Measurements from ENCODE around the gene SOBP. TPM values are rescaled to one million over a fixed set of nuclear protein-coding genes. Genes with fewer than 3 reads are reported as not detected.

SOBP gene
- total RNA-seq, 4 donors from 2014 or later, result 0.26 to 1.5 (median 0.55) TPM

DNA sequence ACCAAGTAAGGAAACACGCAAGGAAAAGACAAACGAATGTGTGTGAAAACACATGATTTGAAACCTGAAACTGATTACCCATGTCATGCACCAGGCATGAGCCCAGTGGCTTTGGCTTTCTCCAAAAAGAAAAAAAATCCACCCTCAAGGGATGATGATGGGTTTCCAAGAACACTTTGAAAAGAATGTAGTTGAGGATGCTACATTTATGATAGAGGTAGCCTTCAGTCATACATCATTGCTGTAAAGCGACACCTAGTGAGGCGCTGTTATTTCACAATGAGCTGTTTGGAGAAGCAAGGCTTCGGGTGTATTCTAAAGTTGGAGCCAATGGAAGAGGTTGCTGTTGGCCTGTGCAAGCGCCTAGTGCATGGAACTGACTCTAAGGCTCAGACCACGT, 209.3 kb downstream of the SOBP start:
- H3K27me3 ChIP-seq, result no peaks in the 10 kb centered on the region
- DNase-seq (ENCODE audit: low spot score in 2 of 2), result no peak
- WGBS, result 78% methylated on average over 7 of the region's 7 CpGs
- H3K9me3 ChIP-seq, result no peaks in the 10 kb centered on the region
- no peak for TF ChIP-seq POLR2AphosphoS5 (IDR thresholded peaks at IDR 0.05)
- TF ChIP-seq, protein P1, sequence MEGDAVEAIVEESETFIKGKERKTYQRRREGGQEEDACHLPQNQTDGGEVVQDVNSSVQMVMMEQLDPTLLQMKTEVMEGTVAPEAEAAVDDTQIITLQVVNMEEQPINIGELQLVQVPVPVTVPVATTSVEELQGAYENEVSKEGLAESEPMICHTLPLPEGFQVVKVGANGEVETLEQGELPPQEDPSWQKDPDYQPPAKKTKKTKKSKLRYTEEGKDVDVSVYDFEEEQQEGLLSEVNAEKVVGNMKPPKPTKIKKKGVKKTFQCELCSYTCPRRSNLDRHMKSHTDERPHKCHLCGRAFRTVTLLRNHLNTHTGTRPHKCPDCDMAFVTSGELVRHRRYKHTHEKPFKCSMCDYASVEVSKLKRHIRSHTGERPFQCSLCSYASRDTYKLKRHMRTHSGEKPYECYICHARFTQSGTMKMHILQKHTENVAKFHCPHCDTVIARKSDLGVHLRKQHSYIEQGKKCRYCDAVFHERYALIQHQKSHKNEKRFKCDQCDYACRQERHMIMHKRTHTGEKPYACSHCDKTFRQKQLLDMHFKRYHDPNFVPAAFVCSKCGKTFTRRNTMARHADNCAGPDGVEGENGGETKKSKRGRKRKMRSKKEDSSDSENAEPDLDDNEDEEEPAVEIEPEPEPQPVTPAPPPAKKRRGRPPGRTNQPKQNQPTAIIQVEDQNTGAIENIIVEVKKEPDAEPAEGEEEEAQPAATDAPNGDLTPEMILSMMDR (IDR thresholded peaks at IDR 0.05), result no peak
- TF ChIP-seq EP300 (IDR thresholded peaks at IDR 0.05), result no peak
- TF ChIP-seq POLR2A (IDR thresholded peaks at IDR 0.05), result no peak
- no peaks in the 10 kb centered on the region for H3K4me1 ChIP-seq
- H3K4me3 ChIP-seq, result no peak overlapping the region
- no peak overlapping the region for H3K27ac ChIP-seq
- H3K36me3 ChIP-seq, result no peaks in the 10 kb centered on the region

GRCh38 chr6:107699697-107700325, 209.9 kb downstream of the SOBP start:
- TF ChIP-seq, protein P1 (IDR thresholded peaks at IDR 0.05), result no peak
- TF ChIP-seq EP300 (IDR thresholded peaks at IDR 0.05) (no peak), POLR2A (IDR thresholded peaks at IDR 0.05) (no peak)
- DNase-seq (ENCODE audit: low spot score in 2 of 2), result no peak
- peaks cover 3% of the 10 kb centered on the region for H3K4me1 ChIP-seq
- no peaks in the 10 kb centered on the region for H3K9me3 ChIP-seq
- no peaks in the 10 kb centered on the region for H3K36me3 ChIP-seq
- no peaks in the 10 kb centered on the region for H3K27me3 ChIP-seq
- H3K4me3 ChIP-seq, result no peak overlapping the region
- no peak overlapping the region for H3K27ac ChIP-seq
- 84% methylated on average over 14 of the region's 14 CpGs for WGBS

DNA sequence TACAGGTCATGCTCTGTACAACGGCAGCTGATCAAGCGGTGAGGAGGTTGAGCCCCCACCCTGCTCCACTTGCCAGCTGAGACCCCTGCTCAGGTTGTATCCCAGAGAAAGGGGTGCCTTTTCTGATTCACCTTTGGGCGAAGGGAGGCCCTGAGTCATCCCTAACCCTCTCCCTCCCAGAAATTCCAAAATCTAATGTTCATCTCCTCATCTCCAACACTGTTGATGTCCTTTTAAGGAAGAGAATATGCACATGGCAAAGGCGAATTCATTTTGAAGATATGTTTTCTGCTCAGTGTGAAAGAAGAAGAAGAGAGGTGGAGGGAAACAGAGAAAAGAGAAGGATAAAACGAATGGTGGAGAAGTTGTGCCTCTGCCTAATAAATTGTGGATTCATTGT, 213.7 kb downstream of the SOBP start:
- no peaks in the 10 kb centered on the region for H3K36me3 ChIP-seq
- no peak for TF ChIP-seq POLR2A (IDR thresholded peaks at IDR 0.05)
- no peak for TF ChIP-seq EP300 (IDR thresholded peaks at IDR 0.05)
- TF ChIP-seq POLR2AphosphoS5 (IDR thresholded peaks at IDR 0.05), result no peak
- TF ChIP-seq, protein P1 (IDR thresholded peaks at IDR 0.05), result no peak
- 91% methylated on average over 4 of the region's 5 CpGs for WGBS
- H3K27ac ChIP-seq, result no peak overlapping the region
- H3K4me3 ChIP-seq, result no peak overlapping the region
- no peaks in the 10 kb centered on the region for H3K27me3 ChIP-seq
- peaks cover 4% of the 10 kb centered on the region for H3K4me1 ChIP-seq
- DNase-seq (ENCODE audit: low spot score in 2 of 2), result no peak
- no peaks in the 10 kb centered on the region for H3K9me3 ChIP-seq

DNA sequence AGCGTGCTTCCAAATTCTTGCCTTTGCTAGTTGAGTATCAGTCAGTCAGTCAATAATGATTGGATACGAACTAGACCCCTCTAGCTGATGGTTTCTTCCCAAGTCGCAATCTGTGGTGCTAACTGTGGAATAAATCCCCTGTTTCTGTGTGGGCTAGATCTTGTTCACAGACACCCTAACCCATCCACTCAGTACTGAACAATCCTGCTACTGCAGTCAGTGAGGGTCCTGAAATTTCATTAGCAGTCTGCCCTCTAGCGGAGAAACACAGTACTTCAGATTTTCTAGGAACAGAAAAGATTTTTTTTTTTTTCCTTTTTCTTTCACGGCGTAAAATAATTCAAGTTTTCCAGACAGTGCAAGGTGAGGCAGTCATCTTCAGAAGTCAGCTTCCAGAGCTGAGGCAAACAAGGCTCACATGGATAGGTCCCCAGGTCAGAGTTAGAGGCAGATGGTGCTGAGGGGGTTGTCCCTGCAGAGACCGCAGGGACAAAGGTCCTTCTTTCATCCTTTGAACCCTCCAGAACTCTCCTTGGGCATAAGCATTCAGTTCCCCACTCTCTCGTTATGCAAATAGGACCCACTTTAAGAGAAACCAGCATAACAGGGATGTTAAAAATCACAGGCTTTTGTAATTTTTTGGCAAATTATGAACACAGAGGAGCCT, 214.6 kb downstream of the SOBP start:
- WGBS, result 39% methylated on average over 8 of the region's 8 CpGs
- Histone ChIP-seq H3K9me3 (no peaks in the 10 kb centered on the region), H3K4me3 (no peak overlapping the region), H3K27me3 (no peaks in the 10 kb centered on the region), H3K36me3 (no peaks in the 10 kb centered on the region), H3K4me1 (peaks cover 4% of the 10 kb centered on the region), H3K27ac (no peak overlapping the region)
- TF ChIP-seq EP300 (IDR thresholded peaks at IDR 0.05), result no peak
- TF ChIP-seq, protein P1 (IDR thresholded peaks at IDR 0.05), result peak; percentile 67 to 70
- no peak for DNase-seq (ENCODE audit: low spot score in 2 of 2)

DNA sequence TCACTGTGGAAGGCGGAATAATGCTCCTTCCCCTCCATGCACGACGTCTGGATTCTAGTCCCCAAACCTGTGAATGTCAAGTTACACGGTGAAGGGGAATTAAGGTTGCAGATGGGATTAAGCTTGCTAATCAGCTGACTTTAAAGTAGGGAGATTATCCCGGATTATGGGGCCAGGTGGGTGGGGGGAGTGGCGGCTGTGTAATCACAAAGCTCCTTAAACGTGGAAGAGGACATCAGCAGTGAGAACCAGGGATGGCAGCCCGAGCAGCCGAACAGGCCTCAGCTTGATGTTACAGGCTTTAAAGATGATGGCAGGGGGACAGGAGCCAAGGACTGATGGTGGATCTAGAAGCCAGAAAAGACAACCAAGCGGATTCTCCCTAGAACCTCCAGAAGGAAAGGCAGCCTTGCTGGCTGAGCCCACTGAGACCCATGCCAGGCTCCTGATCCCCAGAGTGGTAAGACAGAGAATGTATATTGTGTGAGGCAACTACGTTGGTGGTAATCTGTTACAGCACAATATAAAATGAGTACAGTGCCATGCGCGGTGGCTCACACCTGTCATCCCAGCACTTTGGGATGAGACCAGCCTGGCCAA, 216.7 kb downstream of the SOBP start:
- Histone ChIP-seq H3K36me3 (no peaks in the 10 kb centered on the region), H3K27ac (no peak overlapping the region), H3K27me3 (no peaks in the 10 kb centered on the region), H3K4me1 (peaks cover 4% of the 10 kb centered on the region), H3K9me3 (no peaks in the 10 kb centered on the region), H3K4me3 (no peak overlapping the region)
- TF ChIP-seq, protein P1 (IDR thresholded peaks at IDR 0.05), result no peak
- TF ChIP-seq EP300 (IDR thresholded peaks at IDR 0.05) (no peak), POLR2AphosphoS5 (IDR thresholded peaks at IDR 0.05) (no peak), POLR2A (IDR thresholded peaks at IDR 0.05) (no peak)
- no peak for DNase-seq (ENCODE audit: low spot score in 2 of 2)
- 84% methylated on average over 13 of the region's 13 CpGs for WGBS
